ENCODE data around the gene EEF1AKMT3. TPM values are rescaled to one million over a fixed set of nuclear protein-coding genes. Genes with fewer than 3 reads are reported as not detected.

EEF1AKMT3 gene
- total and polyA plus RNA-seq, 9 of the 15 experiments (the other 6 are each of a cell fraction or from before 2014, with no cell fraction given) = 4.1 to 17.2 (median 7.9) TPM

GRCh38 chr12:57771236-57771872 lies 1.1 kb upstream of the EEF1AKMT3 start (continued):
- no peak for TF ChIP-seq ARID4B (CRISPR knock-in tag; IDR thresholded peaks at IDR 0.05)
- TF ChIP-seq ZNF77 (CRISPR knock-in tag; IDR thresholded peaks at IDR 0.05) = no peak
- no peak for TF ChIP-seq PCBP2 (IDR thresholded peaks at IDR 0.05; ENCODE audit: low read depth, low read length, poor library complexity, severe bottlenecking)
- TF ChIP-seq ZNF766 (CRISPR knock-in tag; conservative IDR thresholded peaks at IDR 0.05) = 0 out of 2 replicates have a peak, but pooled peaks have one; percentile 23
- 0 out of 2 replicates have a peak, but pooled peaks have one; percentile 43 for TF ChIP-seq HDGF (IDR thresholded peaks at IDR 0.05)
- TF ChIP-seq PRDM10 (IDR thresholded peaks at IDR 0.05; ENCODE audit: partially characterized antibody) = peak; percentile 95
- TF ChIP-seq, protein P1, sequence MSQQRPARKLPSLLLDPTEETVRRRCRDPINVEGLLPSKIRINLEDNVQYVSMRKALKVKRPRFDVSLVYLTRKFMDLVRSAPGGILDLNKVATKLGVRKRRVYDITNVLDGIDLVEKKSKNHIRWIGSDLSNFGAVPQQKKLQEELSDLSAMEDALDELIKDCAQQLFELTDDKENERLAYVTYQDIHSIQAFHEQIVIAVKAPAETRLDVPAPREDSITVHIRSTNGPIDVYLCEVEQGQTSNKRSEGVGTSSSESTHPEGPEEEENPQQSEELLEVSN (IDR thresholded peaks at IDR 0.05; ENCODE audit: borderline replicate concordance in 1 of 2, extremely low read depth in 1 of 2, insufficient read depth in 1 of 2, insufficient read length in 1 of 2, low read depth in 1 of 2, low read length in 1 of 2, poor library complexity in 1 of 2, severe bottlenecking in 1 of 2) = no peak

All from K562 (cell line).